Fibroblast of the conjunctiva (primary cell): ENCODE measurements around the gene LPP.

ENCODE experiments used
- DNase-seq: peaks from one replicate; pipeline ENCODE4 v3.0.0-alpha.2; 2010; ENCODE audit warnings: low read depth

Gene LPP

DNA sequence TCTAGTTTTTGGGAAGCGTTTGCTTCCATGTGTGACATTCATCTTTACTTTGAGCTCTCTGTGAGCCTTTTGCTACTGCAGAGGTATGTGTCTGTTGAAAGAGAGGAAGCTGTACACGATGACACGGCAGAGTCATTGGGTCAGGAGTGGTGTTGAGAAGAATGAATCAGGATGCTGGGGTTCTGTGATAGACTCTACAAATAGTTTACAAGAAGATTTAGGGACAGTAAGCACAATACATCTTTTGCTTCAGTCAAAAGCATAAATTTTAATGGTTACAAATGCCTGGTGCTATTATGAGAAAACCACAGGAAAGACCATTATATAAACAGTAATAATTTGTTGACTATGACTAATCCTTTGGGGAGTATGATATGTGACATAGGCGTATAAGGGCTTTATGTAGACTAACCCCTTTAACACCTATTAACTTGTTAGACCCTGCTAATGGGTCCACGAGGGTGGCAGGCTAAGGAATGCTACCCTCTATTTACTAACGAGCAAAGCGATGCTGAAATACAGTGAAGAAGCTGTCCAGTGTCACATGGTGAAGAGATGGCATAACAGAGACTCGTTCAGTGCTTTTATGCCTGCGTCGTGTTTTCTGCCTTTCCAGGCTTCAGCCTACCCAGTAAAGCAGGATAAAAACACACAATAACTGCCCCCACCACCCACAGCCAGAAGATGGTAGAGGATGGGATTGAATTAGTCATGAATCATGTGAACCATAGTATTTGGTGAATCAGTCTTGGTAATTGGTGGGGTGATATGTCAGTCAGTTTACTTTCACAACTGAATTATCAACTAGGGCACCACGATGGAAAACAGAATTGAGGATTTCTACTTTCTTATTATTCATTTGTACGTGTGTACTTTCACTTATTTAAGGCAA is 118.8 kb downstream of the LPP start:
- DNase-seq = no peak

GRCh38 chr3:188274249-188274915 is 120.4 kb downstream of the LPP start:
- no peak for DNase-seq

GRCh38 chr3:188276375-188276774 is 122.4 kb downstream of the LPP start:
- DNase-seq = no peak

- DNase-seq = no peak
Observed at GRCh38 chr3:188278717-188279324, 124.9 kb downstream of the LPP start.

DNA sequence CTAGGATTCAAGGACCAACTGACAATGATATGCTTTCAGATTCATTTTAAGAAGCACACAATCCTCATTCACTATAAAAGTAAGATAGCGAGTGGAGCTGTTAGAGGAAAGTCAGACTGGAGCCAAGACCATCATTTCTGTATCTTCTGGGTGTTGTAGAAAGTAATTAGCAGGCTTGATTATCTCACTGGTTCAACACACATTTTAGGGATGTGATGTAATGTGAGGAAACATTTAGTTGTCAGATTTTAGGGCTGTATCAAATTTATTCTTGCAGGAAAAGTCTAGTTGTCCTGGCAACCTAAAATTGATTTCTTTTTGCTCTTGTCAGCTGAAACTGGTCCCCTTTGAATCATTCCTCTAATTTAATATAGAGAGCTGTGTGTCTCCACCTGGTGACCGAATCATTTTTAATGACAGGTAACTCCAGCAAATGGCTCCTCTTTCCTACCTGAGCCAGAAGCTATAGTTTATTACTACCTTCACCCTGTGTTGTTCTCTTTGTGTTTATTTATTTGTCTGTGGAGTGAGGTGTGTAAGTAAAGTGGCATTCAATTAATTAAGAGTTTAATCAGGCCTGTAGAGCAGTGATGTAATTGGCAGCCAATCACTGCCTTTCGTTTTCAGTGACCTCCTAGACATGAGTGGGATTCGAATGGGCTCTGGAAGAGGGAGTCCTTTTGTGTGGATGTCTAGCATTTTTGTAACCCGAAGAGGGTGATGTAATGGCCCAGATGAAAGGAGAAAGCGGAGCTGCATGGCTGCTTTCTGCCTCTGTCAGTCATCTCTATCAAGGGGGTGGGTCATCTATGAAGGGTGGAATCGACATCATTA is 125.8 kb downstream of the LPP start:
- no peak for DNase-seq

- no peak for DNase-seq
Observed at GRCh38 chr3:188280627-188281026, 126.7 kb downstream of the LPP start.

GRCh38 chr3:188282871-188283270 is 128.9 kb downstream of the LPP start:
- no peak for DNase-seq

DNA sequence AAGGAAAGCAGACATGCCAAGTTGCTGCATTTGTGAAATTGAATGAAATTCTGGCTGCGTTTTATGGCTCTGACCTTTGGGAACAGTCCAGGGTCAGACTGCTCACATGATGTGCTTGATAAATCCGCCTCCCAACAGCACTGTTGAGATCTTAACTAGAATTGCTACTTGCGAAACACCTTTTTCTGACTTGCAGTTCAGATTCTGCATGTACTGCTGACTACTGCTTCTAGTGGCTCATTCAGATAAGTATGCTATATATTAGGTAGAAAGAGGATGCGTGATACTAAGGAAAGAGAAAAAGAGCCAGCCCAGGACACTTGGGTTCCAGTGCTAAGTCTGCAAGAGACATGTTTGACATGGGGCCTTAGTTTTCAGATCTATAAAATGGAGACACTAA is 129.4 kb downstream of the LPP start:
- peak; percentile 81 for DNase-seq

DNA sequence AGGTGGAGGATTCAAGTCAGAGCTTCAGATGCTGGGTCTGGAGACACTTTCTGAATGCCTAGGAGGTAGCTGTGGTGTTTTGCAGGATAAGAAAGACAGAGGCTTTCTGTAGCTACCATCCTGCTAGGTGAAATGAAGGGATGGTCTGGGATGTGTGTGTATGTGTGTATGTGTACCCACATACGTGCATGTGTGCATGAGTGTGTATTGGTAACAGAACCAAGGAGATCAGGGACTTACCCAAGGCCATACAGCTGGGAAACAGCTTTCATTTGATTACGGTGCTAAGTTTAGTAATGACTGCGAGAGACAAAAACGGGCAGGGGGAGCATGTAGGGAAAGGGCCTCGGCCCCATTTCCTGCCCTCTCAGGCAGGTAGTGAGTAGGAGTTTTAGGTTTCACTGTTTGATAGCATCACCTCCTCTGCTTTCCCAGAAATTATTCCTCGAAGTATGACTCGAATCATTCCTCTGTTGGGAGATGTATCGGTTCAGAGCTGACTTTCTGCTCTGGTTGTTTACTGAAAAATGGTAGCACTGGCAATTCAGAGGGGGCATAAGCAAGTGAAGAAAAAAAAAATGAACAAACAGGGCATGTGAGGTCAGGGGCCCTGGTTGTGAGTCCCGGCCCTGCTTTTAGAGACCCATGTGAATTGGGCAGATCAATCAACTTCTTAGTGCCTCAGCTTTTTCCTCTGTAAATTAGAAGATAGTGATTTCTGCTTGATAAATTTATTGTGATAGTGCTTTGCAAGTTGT is 130.7 kb downstream of the LPP start:
- DNase-seq = no peak

- peak; percentile 92 for DNase-seq
Observed at GRCh38 chr3:188286087-188286513, 132.1 kb downstream of the LPP start.

- no peak for DNase-seq
Observed at GRCh38 chr3:188287339-188287738, 133.4 kb downstream of the LPP start.

DNA sequence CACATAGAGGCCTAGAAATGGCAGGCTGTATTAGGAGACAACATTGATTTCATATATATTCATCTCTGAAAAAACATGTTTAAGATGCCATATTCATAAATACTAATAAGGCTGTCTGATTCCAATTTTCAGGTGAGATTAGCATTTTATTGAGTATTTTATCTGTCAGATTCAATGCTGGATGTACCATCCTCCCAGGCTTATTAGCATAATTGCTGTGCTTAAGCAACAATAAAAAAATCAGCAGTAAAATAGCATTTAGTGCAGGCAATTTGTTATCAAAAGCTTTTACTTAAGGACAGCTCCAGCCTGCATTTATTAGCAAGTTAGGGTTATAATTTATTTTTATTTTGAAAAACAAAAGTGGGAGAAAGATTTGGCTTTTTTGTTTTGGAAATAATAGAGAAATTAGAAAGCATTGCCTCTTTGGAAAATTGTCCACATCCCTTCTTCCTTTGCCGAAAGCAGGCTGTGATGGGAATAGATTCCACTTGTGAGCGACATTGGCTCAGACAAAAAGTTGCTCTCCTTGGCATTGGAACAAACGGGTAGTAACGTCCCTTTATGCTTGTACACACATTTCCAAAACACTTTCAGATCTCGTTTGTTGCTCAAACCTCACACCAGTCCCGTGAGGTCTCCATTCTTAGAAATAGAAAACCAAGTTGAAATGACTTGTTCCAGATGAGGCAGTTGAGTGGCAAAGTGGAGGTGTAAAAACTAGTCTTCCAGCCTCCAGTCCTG is 134.0 kb downstream of the LPP start:
- DNase-seq = no peak

DNA sequence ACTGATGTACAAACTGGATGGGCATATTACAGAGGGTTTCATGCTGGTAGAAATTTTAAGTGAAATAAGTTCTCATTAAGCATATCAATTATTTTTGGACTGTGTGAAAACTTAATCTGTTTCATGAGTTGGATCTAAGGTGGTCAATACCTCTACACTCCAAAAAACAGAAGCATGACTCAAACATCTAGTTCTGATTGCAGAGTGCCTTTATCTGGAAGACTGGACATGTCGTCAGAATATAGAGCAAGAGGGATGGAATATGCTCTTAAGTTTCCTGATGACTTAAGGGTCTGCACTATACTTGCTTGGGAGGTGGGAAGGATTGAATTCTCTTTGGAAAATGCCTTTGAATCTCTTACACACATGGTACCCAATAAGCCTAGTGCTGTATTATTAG is 138.3 kb downstream of the LPP start:
- DNase-seq = no peak

GRCh38 chr3:188292827-188293226 is 138.9 kb downstream of the LPP start:
- no peak for DNase-seq

GRCh38 chr3:188294113-188294512 is 140.2 kb downstream of the LPP start:
- no peak for DNase-seq

- DNase-seq = peak; percentile 71
Observed at GRCh38 chr3:188294823-188295487, 141.0 kb downstream of the LPP start.

DNA sequence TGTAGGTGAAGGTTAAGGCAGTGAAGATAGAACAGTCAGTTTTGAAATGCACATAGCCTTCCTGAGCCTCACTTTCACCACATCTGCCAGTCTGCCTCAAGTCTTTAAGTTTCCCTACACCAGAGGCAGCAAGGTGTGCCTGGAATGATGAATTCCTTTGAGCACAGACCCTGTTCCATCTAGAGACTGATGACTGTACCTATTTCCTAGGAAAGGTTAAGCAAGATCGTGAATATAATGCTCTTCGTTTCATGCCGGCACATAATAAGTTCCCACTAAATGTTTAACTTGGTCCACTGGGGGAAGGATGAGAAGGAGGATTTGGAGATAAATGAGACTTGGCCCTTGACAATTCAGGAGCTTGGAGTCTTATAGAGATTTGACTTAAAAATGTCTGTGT is 141.9 kb downstream of the LPP start:
- DNase-seq = no peak

GRCh38 chr3:188296761-188297612 is 143.0 kb downstream of the LPP start:
- DNase-seq = peak; percentile 56

GRCh38 chr3:188298585-188298984 is 144.6 kb downstream of the LPP start:
- DNase-seq = no peak
